Tibial artery (tissue), 4 donors: ENCODE data around the gene KCNJ8.
"Not testable (repeated sequence)": the region's sequence is repeated elsewhere in the genome, so short reads cannot be mapped to it uniquely, and the experiment has no call there.

Experiments used
- DNase-seq, 2 donors: peaks; one replicate each; pipeline ENCODE4 v3.0.0-alpha.2; 2019
- H3K27ac ChIP-seq, 2 donors: fragments of 200-600 bp; sonication (generic) in 1 of 2; 1 replicate in 1 of 2; 2 replicates in 1 of 2; pipeline ENCODE4 v1.5.1; 2018 to 2019; ENCODE audit warnings: mild to moderate bottlenecking in 1 of 2
- H3K27me3 ChIP-seq, 2 donors: fragments of 200-600 bp; sonication (generic) in 1 of 2; one replicate each; pipeline versions ENCODE4 v1.5.1 to v1.6.0; 2016 to 2019
- H3K36me3 ChIP-seq, 3 donors: fragments of 200-600 bp; sonication (generic) in 2 of 3; one replicate each; pipeline ENCODE4 v1.5.1; 2016 to 2019; ENCODE audit warnings: mild to moderate bottlenecking in 2 of 3
- H3K4me1 ChIP-seq, 4 donors: fragments of 200-600 bp; sonication (generic) in 2 of 4; 1 replicate in 3 of 4; 2 replicates in 1 of 4; pipeline ENCODE4 v1.5.1; 2016 to 2019
- H3K4me3 ChIP-seq, 2 donors: fragments of 200-600 bp; sonication (generic) in 1 of 2; 1 replicate in 1 of 2; 2 replicates in 1 of 2; pipeline ENCODE4 v1.5.1; 2018 to 2019; ENCODE audit warnings: mild to moderate bottlenecking in 2 of 2
- H3K9me3 ChIP-seq, 3 donors: fragments of 200-600 bp; sonication (generic) in 1 of 3; one replicate each; pipeline ENCODE4 v1.5.1; 2016 to 2019
- intact Hi-C: fragments of 100-400 bp; cut with DNase I; formaldehyde crosslinking; loops from one replicate; pipeline ENCODE4 v1.15.0; 2023; ENCODE audit warnings: low total_unique reads
- TF ChIP-seq, protein P1 (sequence below), 2 experiments: fragments of 200-600 bp in 1 of 2; fragments of 450-650 bp in 1 of 2; IDR thresholded peaks; one replicate each; pipeline ENCODE4 v1.5.1; 2017 to 2019; ENCODE audit warnings: antibody characterized with exemption in 2 of 2, mild to moderate bottlenecking in 1 of 2, moderate library complexity in 1 of 2

KCNJ8 gene

GRCh38 chr12:21815306-21816062 is 41.0 kb upstream of the KCNJ8 start:
- intact Hi-C loops: no loop called here
- no peaks in the 10 kb centered on the region for H3K27me3 ChIP-seq
- no peaks in the 10 kb centered on the region for H3K9me3 ChIP-seq
- H3K4me1 ChIP-seq: peaks cover 0 to 39% (median 3%) of the 10 kb centered on the region in 4 donors
- H3K4me3 ChIP-seq: no peak overlapping the region
- peaks cover 0 to under 1% (median 0%) of the 10 kb centered on the region in 3 donors for H3K36me3 ChIP-seq
- TF ChIP-seq, protein P1, sequence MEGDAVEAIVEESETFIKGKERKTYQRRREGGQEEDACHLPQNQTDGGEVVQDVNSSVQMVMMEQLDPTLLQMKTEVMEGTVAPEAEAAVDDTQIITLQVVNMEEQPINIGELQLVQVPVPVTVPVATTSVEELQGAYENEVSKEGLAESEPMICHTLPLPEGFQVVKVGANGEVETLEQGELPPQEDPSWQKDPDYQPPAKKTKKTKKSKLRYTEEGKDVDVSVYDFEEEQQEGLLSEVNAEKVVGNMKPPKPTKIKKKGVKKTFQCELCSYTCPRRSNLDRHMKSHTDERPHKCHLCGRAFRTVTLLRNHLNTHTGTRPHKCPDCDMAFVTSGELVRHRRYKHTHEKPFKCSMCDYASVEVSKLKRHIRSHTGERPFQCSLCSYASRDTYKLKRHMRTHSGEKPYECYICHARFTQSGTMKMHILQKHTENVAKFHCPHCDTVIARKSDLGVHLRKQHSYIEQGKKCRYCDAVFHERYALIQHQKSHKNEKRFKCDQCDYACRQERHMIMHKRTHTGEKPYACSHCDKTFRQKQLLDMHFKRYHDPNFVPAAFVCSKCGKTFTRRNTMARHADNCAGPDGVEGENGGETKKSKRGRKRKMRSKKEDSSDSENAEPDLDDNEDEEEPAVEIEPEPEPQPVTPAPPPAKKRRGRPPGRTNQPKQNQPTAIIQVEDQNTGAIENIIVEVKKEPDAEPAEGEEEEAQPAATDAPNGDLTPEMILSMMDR (IDR thresholded peaks at IDR 0.05): no peak
- H3K27ac ChIP-seq: peak overlapping the region in 1 of 2 donors; percentile 33
- DNase-seq: no peak

GRCh38 chr12:21814814-21815213 is 40.3 kb upstream of the KCNJ8 start:
- H3K4me1 ChIP-seq: peaks cover 0 to 39% (median 3%) of the 10 kb centered on the region in 4 donors
- intact Hi-C loops: no loop called here

GRCh38 chr12:21814327-21814726 is 39.8 kb upstream of the KCNJ8 start:
- no peak for DNase-seq
- peaks cover 0 to 6% (median 0%) of the 10 kb centered on the region in 3 donors for H3K36me3 ChIP-seq
- intact Hi-C loops: no loop called here
- no peaks in the 10 kb centered on the region for H3K9me3 ChIP-seq
- no peaks in the 10 kb centered on the region for H3K27me3 ChIP-seq
- H3K4me3 ChIP-seq: no peak overlapping the region
- H3K27ac ChIP-seq: no peak overlapping the region
- H3K4me1 ChIP-seq: peaks cover 0 to 37% (median 3%) of the 10 kb centered on the region in 4 donors
- TF ChIP-seq, protein P1 (IDR thresholded peaks at IDR 0.05): no peak

More at GRCh38 chr12:21814814-21815213, 40.3 kb upstream of the KCNJ8 start:
- TF ChIP-seq, protein P1 (IDR thresholded peaks at IDR 0.05): no peak
- H3K27me3 ChIP-seq: no peaks in the 10 kb centered on the region
- H3K27ac ChIP-seq: no peak overlapping the region
- no peak for DNase-seq
- H3K36me3 ChIP-seq: peaks cover 0 to 6% (median 0%) of the 10 kb centered on the region in 3 donors
- H3K9me3 ChIP-seq: no peaks in the 10 kb centered on the region
- no peak overlapping the region for H3K4me3 ChIP-seq

DNA sequence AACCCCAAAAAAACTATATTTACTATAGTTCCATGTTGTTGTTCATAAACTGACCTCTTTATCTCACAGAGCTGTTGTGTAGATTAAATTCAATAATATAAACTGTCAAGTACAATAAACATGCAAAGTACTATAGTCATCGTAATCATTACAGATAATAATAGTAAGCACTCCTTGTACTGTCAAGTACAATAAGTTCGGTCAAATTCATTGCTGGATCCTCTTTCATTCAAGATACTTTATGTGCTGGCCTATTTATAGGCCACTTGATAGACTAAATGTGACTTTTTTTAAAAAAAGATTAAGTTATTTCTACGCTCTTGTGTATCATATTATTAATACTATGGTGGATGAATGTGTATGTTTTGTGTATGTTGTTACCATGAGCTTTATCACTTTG is 39.2 kb upstream of the KCNJ8 start:
- no peak for DNase-seq
- Histone ChIP-seq H3K4me3 (no peak overlapping the region), H3K27me3 (no peaks in the 10 kb centered on the region), H3K4me1 (peaks cover 0 to 31% (median 2%) of the 10 kb centered on the region in 4 donors), H3K9me3 (no peaks in the 10 kb centered on the region), H3K36me3 (peaks cover 0 to 6% (median 0%) of the 10 kb centered on the region in 3 donors), H3K27ac (no peak overlapping the region)
- intact Hi-C loops: no loop called here
- TF ChIP-seq, protein P1 (IDR thresholded peaks at IDR 0.05): no peak

DNA sequence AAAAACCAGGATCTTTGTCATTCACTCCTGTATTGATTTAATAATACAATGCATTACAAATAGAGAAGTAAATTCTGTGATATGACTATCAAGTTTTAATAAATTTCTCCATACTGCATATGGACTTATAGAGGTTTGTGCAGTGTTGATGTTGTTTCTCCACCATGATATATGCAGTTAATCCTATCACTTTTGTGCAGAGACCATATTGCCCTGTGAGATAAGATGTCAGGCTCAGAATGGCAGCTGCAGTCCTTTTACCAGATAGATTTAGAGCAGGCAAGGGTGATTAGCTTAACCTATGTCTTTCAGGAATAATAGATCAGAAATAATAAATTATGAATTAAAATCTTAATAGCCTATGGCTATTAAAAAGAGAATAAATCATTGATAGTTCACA is 38.6 kb upstream of the KCNJ8 start:
- DNase-seq: no peak
- TF ChIP-seq, protein P1 (IDR thresholded peaks at IDR 0.05): no peak
- intact Hi-C loops: no loop called here
- H3K36me3 ChIP-seq: peaks cover 0 to 6% (median 0%) of the 10 kb centered on the region in 3 donors
- no peak overlapping the region for H3K27ac ChIP-seq
- peaks cover 0 to 25% (median under 1%) of the 10 kb centered on the region in 4 donors for H3K4me1 ChIP-seq
- H3K9me3 ChIP-seq: no peaks in the 10 kb centered on the region
- no peak overlapping the region for H3K4me3 ChIP-seq
- no peaks in the 10 kb centered on the region for H3K27me3 ChIP-seq

DNA sequence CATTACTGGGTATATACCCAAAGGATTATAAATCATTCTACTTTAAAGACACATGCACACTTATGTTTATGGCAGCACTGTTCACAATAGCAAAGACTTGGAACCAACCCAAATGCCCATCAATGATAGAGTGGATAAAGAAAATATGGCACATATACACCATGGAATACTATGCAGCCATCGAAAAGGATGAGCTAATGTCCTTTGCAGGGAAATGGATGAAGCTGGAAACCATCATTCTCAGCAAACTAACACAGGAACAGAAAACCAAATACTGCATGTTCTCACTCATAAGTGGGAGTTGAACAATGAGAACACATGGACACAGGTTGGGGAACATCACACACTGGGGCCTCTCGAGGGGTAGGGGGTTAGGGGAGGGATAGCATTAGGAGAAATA is 37.8 kb upstream of the KCNJ8 start:
- H3K27ac ChIP-seq, H3K9me3 ChIP-seq, H3K27me3 ChIP-seq, H3K36me3 ChIP-seq, DNase-seq, H3K4me3 ChIP-seq, intact Hi-C loops: not testable (repeated sequence)
- H3K4me1 ChIP-seq: peaks cover 0 to 23% (median 0%) of the 10 kb centered on the region in 4 donors
